Measurements from ENCODE around the gene DYSF. TPM values are rescaled to one million over a fixed set of nuclear protein-coding genes. Genes with fewer than 3 reads are reported as not detected.

Gene DYSF
- total RNA-seq: 0.09 TPM in 1 of 2 replicates, not detected in the other

GRCh38 chr2:71453404-71454220 is at the start of gene DYSF:
TSS of gene DYSF (plus strand) at chr2:71453561.

Other genes with a start within 250 kb of the DYSF start
- gene PAIP2B, start 226.5 kb upstream of the DYSF start, total RNA-seq: 0.63 and 0.94 TPM in 2 replicates
- gene ZNF638, start 121.8 kb upstream of the DYSF start, total RNA-seq: 105 and 129 TPM in 2 replicates

Data from bronchial smooth muscle cell (primary cell).